ENCODE measurements around the gene SHROOM2.

Gene SHROOM2

DNA sequence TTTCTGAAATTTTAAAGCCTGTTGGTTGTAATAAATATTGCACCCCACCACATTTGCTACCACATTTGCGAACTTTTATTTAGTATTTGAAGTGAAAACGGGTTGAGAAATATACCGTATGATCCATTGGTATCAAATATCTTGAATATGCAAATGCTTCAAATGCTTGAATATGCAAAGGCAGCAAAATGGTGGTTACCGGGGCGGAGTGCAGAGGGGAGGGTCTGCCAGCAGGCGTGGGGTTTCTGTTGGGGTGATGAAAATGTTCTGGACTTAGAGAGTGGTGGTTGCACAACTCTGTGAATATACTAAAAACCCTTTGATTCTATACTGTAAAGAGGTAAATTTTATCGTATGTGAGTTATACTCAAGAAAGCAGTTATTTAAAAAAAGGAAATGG lies 35.3 kb downstream of the SHROOM2 start:
- no peak for DNase-seq
- H4K20me1 ChIP-seq (ENCODE audit: insufficient read depth, low read length): no peaks in the 10 kb centered on the region
- H2AFZ ChIP-seq (ENCODE audit: low read length): no peak overlapping the region
- TF ChIP-seq, protein P1, sequence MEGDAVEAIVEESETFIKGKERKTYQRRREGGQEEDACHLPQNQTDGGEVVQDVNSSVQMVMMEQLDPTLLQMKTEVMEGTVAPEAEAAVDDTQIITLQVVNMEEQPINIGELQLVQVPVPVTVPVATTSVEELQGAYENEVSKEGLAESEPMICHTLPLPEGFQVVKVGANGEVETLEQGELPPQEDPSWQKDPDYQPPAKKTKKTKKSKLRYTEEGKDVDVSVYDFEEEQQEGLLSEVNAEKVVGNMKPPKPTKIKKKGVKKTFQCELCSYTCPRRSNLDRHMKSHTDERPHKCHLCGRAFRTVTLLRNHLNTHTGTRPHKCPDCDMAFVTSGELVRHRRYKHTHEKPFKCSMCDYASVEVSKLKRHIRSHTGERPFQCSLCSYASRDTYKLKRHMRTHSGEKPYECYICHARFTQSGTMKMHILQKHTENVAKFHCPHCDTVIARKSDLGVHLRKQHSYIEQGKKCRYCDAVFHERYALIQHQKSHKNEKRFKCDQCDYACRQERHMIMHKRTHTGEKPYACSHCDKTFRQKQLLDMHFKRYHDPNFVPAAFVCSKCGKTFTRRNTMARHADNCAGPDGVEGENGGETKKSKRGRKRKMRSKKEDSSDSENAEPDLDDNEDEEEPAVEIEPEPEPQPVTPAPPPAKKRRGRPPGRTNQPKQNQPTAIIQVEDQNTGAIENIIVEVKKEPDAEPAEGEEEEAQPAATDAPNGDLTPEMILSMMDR (IDR thresholded peaks at IDR 0.05; ENCODE audit: low read length): no peak
- TF ChIP-seq EZH2phosphoT487 (IDR thresholded peaks at IDR 0.05; ENCODE audit: low read length) (no peak), EZH2 (optimal IDR thresholded peaks at IDR 0.05; ENCODE audit: low read depth, low read length) (no peak)
- no peaks in the 10 kb centered on the region for H3K4me1 ChIP-seq (ENCODE audit: low read length)
- no peaks in the 10 kb centered on the region for H3K36me3 ChIP-seq (replicated peaks; ENCODE audit: insufficient read depth, low read length)
- no peaks in the 10 kb centered on the region for H3K79me2 ChIP-seq (ENCODE audit: low read length)
- no peaks in the 10 kb centered on the region for H3K9me3 ChIP-seq (replicated peaks; ENCODE audit: insufficient read depth, low read length)
- no peaks in the 10 kb centered on the region for H3K27me3 ChIP-seq (replicated peaks; ENCODE audit: insufficient read depth, low read length)
- no peaks in the 10 kb centered on the region for H3F3A ChIP-seq (ENCODE audit: insufficient read depth, low read length)
- no peak overlapping the region for H3K4me2 ChIP-seq (ENCODE audit: low read depth, low read length)
- H3K9me2 ChIP-seq (replicated peaks; ENCODE audit: insufficient read depth, low read length): no peaks in the 10 kb centered on the region
- H3K27ac ChIP-seq (ENCODE audit: low read length): no peak overlapping the region
- no peak overlapping the region for H3K4me3 ChIP-seq (ENCODE audit: low read length)
- no peak overlapping the region for H3K9ac ChIP-seq (ENCODE audit: low read length)

DNA sequence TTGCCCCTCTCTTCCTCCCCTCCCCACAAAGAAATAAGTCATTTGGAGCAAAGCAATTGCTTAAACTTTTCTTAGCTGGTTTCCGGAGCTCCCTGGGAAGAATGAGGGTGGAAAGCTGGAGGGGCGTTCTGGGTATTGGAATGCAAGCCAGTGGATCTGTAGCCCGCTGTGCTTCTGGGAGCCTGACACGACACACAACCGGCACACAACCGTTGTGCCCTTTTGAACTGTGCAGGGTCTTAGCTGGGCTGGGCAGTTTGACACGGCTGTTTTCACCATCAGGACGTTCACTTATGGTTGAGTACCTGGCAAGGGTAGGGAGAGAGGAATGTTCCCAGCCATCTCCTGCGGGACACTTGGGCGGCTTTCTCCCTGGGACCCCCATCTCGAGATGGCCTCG lies 38.3 kb downstream of the SHROOM2 start:
- H3K36me3 ChIP-seq (replicated peaks; ENCODE audit: insufficient read depth, low read length): no peaks in the 10 kb centered on the region
- H3K79me2 ChIP-seq (ENCODE audit: low read length): no peaks in the 10 kb centered on the region
- H3K9me3 ChIP-seq (replicated peaks; ENCODE audit: insufficient read depth, low read length): no peaks in the 10 kb centered on the region
- H3F3A ChIP-seq (ENCODE audit: insufficient read depth, low read length): no peaks in the 10 kb centered on the region
- no peak for DNase-seq
- H3K27ac ChIP-seq (ENCODE audit: low read length): no peak overlapping the region
- peaks cover 4% of the 10 kb centered on the region; the same call in 1 of the 2 replicates for H3K4me1 ChIP-seq (ENCODE audit: low read length)
- H3K9ac ChIP-seq (ENCODE audit: low read length): no peak overlapping the region
- TF ChIP-seq, protein P1 (IDR thresholded peaks at IDR 0.05; ENCODE audit: low read length): no peak
- TF ChIP-seq EZH2phosphoT487 (IDR thresholded peaks at IDR 0.05; ENCODE audit: low read length): no peak
- TF ChIP-seq EZH2 (optimal IDR thresholded peaks at IDR 0.05; ENCODE audit: low read depth, low read length): no peak
- no peak overlapping the region for H3K4me2 ChIP-seq (ENCODE audit: low read depth, low read length)
- no peak overlapping the region for H2AFZ ChIP-seq (ENCODE audit: low read length)
- H3K9me2 ChIP-seq (replicated peaks; ENCODE audit: insufficient read depth, low read length): no peaks in the 10 kb centered on the region
- H4K20me1 ChIP-seq (ENCODE audit: insufficient read depth, low read length): no peaks in the 10 kb centered on the region
- H3K4me3 ChIP-seq (ENCODE audit: low read length): no peak overlapping the region
- no peaks in the 10 kb centered on the region for H3K27me3 ChIP-seq (replicated peaks; ENCODE audit: insufficient read depth, low read length)

DNA sequence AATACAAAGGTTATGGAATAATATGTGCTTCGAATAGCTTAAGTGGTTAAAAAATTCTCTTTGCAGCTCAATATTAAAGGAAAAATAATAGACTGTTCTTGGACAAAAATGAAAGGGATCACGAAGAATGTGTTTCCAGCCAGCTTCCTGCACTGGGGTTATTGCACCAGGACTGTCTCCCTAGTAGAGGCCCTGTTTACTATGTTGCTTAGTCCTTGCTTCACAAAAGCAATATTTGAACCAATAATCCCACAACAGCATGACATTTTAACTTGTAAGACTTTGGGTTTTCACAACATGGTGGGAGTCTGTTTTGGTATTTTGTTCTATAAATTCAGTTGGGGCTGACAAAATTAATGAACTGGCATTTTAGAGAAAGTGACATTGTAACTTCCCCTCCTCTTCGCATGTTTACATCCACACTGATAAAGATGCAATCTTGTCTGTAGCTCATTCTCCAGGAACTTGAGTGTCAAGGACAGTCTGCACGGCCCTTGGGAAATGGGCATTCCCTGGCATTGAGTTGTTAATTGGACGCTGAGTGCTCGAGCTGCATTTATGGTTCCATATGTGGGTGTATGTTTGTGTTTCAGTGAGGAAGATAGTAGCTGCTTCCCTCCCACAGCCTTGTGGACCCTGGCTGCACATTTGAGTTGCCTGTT lies 39.0 kb downstream of the SHROOM2 start:
- Histone ChIP-seq H3K27ac (ENCODE audit: low read length) (no peak overlapping the region), H3K4me3 (ENCODE audit: low read length) (no peak overlapping the region), H3K9me2 (replicated peaks; ENCODE audit: insufficient read depth, low read length) (no peaks in the 10 kb centered on the region), H3K9me3 (replicated peaks; ENCODE audit: insufficient read depth, low read length) (no peaks in the 10 kb centered on the region), H3K4me2 (ENCODE audit: low read depth, low read length) (no peak overlapping the region), H3K9ac (ENCODE audit: low read length) (no peak overlapping the region), H2AFZ (ENCODE audit: low read length) (no peak overlapping the region), H3F3A (ENCODE audit: insufficient read depth, low read length) (peaks cover 5% of the 10 kb centered on the region), H3K79me2 (ENCODE audit: low read length) (no peaks in the 10 kb centered on the region), H3K4me1 (ENCODE audit: low read length) (peaks cover 8% of the 10 kb centered on the region), H3K27me3 (replicated peaks; ENCODE audit: insufficient read depth, low read length) (no peaks in the 10 kb centered on the region), H4K20me1 (ENCODE audit: insufficient read depth, low read length) (no peaks in the 10 kb centered on the region), H3K36me3 (replicated peaks; ENCODE audit: insufficient read depth, low read length) (no peaks in the 10 kb centered on the region)
- TF ChIP-seq, protein P1 (IDR thresholded peaks at IDR 0.05; ENCODE audit: low read length): no peak
- TF ChIP-seq EZH2phosphoT487 (IDR thresholded peaks at IDR 0.05; ENCODE audit: low read length) (no peak), EZH2 (optimal IDR thresholded peaks at IDR 0.05; ENCODE audit: low read depth, low read length) (no peak)
- DNase-seq: no peak
